IMR-90 (cell line): ENCODE data around the gene RPTOR. TPM values are rescaled to one million over a fixed set of nuclear protein-coding genes. Genes with fewer than 3 reads are reported as not detected.

Experiments
- ATAC-seq: fragments of 200-7000 bp; cut with Tn5 transposase; 2 replicates; pipeline ENCODE4 v1.9.1; 2020; ENCODE audit warnings: low read depth, mild to moderate bottlenecking, moderate library complexity
- BruUV-seq: library from RNA; stranded (reverse); fragments of 400-500 nt; replicated peaks from 2 replicates; lab custom pipeline; 2021; lab: Mats Ljungman, UMichigan
- CTCF ChIA-PET: fragments of 300-600 bp; formaldehyde crosslinking; extraction: SDS; loops from one replicate; lab custom pipeline; 2021; ENCODE audit warnings: antibody characterized with exemption; lab: Yijun Ruan, JAX
- POLR2A ChIA-PET: fragments of 300-600 bp; sonication (Branson Sonifier 250); formaldehyde crosslinking; loops from one replicate; lab custom pipeline; 2022; ENCODE audit warnings: antibody characterized with exemption; ENCODE audit not compliant: unreplicated experiment; lab: Charles Lee
- DNase-seq: peaks from one replicate; pipeline ENCODE4 v3.0.0; 2013
- H2AFZ ChIP-seq: replicated peaks from 2 replicates; pipeline ENCODE3; 2013; ENCODE audit warnings: low read length, mild to moderate bottlenecking; ENCODE audit not compliant: poor library complexity
- H2AK5ac ChIP-seq: 2 replicates; pipeline ENCODE4 v1.6.1; 2013; ENCODE audit warnings: low read depth, low read length, inconsistent platforms
- H2AK9ac ChIP-seq: replicated peaks from 2 replicates; pipeline ENCODE3; 2013; ENCODE audit warnings: mild to moderate bottlenecking, low read depth, low read length, moderate library complexity; ENCODE audit not compliant: poor library complexity
- H2BK120ac ChIP-seq: 2 replicates; pipeline ENCODE4 v1.6.1; 2013; ENCODE audit warnings: low read depth, low read length, inconsistent platforms
- H2BK15ac ChIP-seq: 3 replicates; pipeline ENCODE4 v1.6.1; 2013; ENCODE audit warnings: low read depth, low read length, inconsistent platforms
- H2BK20ac ChIP-seq: 2 replicates; pipeline ENCODE4 v1.6.1; 2013; ENCODE audit warnings: low read depth, mild to moderate bottlenecking, inconsistent platforms, low read length, moderate library complexity
- H2BK5ac ChIP-seq: 2 replicates; pipeline ENCODE4 v1.6.1; 2013; ENCODE audit warnings: mild to moderate bottlenecking, low read depth, low read length, inconsistent platforms; ENCODE audit not compliant: poor library complexity, severe bottlenecking
- H3K14ac ChIP-seq: replicated peaks from 2 replicates; pipeline ENCODE4 v1.6.1; 2013; ENCODE audit warnings: low read depth, low read length, inconsistent platforms
- H3K18ac ChIP-seq: 2 replicates; pipeline ENCODE4 v1.6.1; 2013; ENCODE audit warnings: low read depth, low read length, control low read depth
- H3K23ac ChIP-seq: 2 replicates; pipeline ENCODE4 v1.6.1; 2013; ENCODE audit warnings: low read depth, low read length, inconsistent platforms
- H3K27ac ChIP-seq: 2 replicates; pipeline ENCODE4 v1.5.1; 2013; ENCODE audit warnings: mild to moderate bottlenecking, control low read depth, low read length; ENCODE audit not compliant: insufficient read depth
- H3K27me3 ChIP-seq: 2 replicates; pipeline ENCODE4 v1.6.1; 2013; ENCODE audit warnings: low read length; ENCODE audit not compliant: control insufficient read depth, insufficient read depth
- H3K36me3 ChIP-seq: 2 replicates; pipeline ENCODE4 v1.6.1; 2013; ENCODE audit warnings: low read length, mixed read lengths; ENCODE audit not compliant: control insufficient read depth, insufficient read depth
- H3K4ac ChIP-seq: 2 replicates; pipeline ENCODE4 v1.6.1; 2013; ENCODE audit warnings: low read depth, low read length, inconsistent platforms
- H3K4me1 ChIP-seq: 2 replicates; pipeline ENCODE4 v1.6.1; 2013; ENCODE audit warnings: low read length, mixed read lengths; ENCODE audit not compliant: control insufficient read depth, insufficient read depth
- H3K4me2 ChIP-seq: 2 replicates; pipeline ENCODE4 v1.6.1; 2013; ENCODE audit warnings: low read depth, mild to moderate bottlenecking, control low read depth, low read length, moderate library complexity
- H3K4me3 ChIP-seq: 2 replicates; pipeline ENCODE4 v1.5.1; 2013; ENCODE audit warnings: low read depth, mild to moderate bottlenecking, control low read depth, low read length, moderate library complexity; ENCODE audit not compliant: insufficient read depth
- H3K56ac ChIP-seq: 2 replicates; pipeline ENCODE4 v1.6.1; 2013; ENCODE audit warnings: low read length, inconsistent platforms; ENCODE audit not compliant: insufficient read depth; ENCODE audit errors: extremely low read depth
- H3K79me1 ChIP-seq, 2 experiments: 2 replicates each; pipeline ENCODE4 v1.6.1; 2013; ENCODE audit warnings: low read length in 2 of 2, inconsistent platforms in 1 of 2, low read depth in 1 of 2
- H3K9ac ChIP-seq: 2 replicates; pipeline ENCODE4 v1.6.1; 2013; ENCODE audit warnings: low read depth, low read length, control low read depth
- H3K9me1 ChIP-seq: 2 replicates; pipeline ENCODE4 v1.6.1; 2013; ENCODE audit warnings: low read length, inconsistent platforms; ENCODE audit not compliant: insufficient read depth
- H3K9me3 ChIP-seq: 2 replicates; pipeline ENCODE4 v1.6.1; 2013; ENCODE audit warnings: low read length; ENCODE audit not compliant: control insufficient read depth, insufficient read depth
- H4K20me1 ChIP-seq: 2 replicates; pipeline ENCODE4 v1.6.1; 2013; ENCODE audit warnings: low read length, inconsistent platforms; ENCODE audit not compliant: insufficient read depth
- H4K5ac ChIP-seq: 2 replicates; pipeline ENCODE4 v1.6.1; 2013; ENCODE audit warnings: mild to moderate bottlenecking, low read depth, low read length, control low read depth
- H4K8ac ChIP-seq, 2 experiments: 2 replicates each; pipeline ENCODE4 v1.6.1; 2013; ENCODE audit warnings: low read depth in 2 of 2, low read length in 2 of 2, control low read depth in 1 of 2, inconsistent platforms in 1 of 2
- H4K91ac ChIP-seq: 2 replicates; pipeline ENCODE4 v1.6.1; 2013; ENCODE audit warnings: low read depth, low read length, inconsistent platforms; ENCODE audit not compliant: insufficient read depth
- BHLHE40 ChIP-seq: fragments of 150-350 bp; IDR thresholded peaks from 2 replicates; pipeline ENCODE4 v1.6.1; 2016; ENCODE audit warnings: mild to moderate bottlenecking, low read depth, low read length
- CEBPB ChIP-seq: IDR thresholded peaks from 2 replicates; pipeline ENCODE4 v1.6.1; 2012; ENCODE audit warnings: low read depth, low read length, improper control_type of control experiment
- CHD1 ChIP-seq: IDR thresholded peaks from 2 replicates; pipeline ENCODE4 v1.6.1; 2012; ENCODE audit warnings: low read depth, low read length, improper control_type of control experiment
- CTCF ChIP-seq: conservative IDR thresholded peaks from 2 replicates; pipeline ENCODE4 v1.5.1; 2012; ENCODE audit warnings: mild to moderate bottlenecking, low read depth, low read length, improper control_type of control experiment
- ELK1 ChIP-seq: fragments of 150-350 bp; IDR thresholded peaks from 2 replicates; pipeline ENCODE4 v1.6.1; 2016; ENCODE audit warnings: low read depth, mild to moderate bottlenecking, low read length, moderate library complexity, borderline replicate concordance
- FOS ChIP-seq: fragments of 150-350 bp; IDR thresholded peaks from 2 replicates; pipeline ENCODE4 v1.6.1; 2016; ENCODE audit warnings: low read depth, low read length
- MAFK ChIP-seq: IDR thresholded peaks from 2 replicates; pipeline ENCODE4 v1.6.1; 2012; ENCODE audit warnings: low read depth, low read length, improper control_type of control experiment
- MAZ ChIP-seq: IDR thresholded peaks from 2 replicates; pipeline ENCODE4 v1.6.1; 2012; ENCODE audit warnings: low read depth, mild to moderate bottlenecking, low read length, improper control_type of control experiment, moderate library complexity, borderline replicate concordance
- MXI1 ChIP-seq: IDR thresholded peaks from 2 replicates; pipeline ENCODE4 v1.6.1; 2012; ENCODE audit warnings: low read depth, mild to moderate bottlenecking, low read length, moderate library complexity, borderline replicate concordance
- NFE2L2 ChIP-seq: fragments of 150-350 bp; IDR thresholded peaks from 2 replicates; pipeline ENCODE4 v1.6.1; 2016; ENCODE audit warnings: low read depth, mild to moderate bottlenecking, low read length
- POLR2A ChIP-seq: IDR thresholded peaks from 2 replicates; pipeline ENCODE4 v1.6.1; 2012; ENCODE audit warnings: mild to moderate bottlenecking, low read depth, low read length
- RAD21 ChIP-seq: IDR thresholded peaks from 2 replicates; pipeline ENCODE4 v1.6.1; 2012; ENCODE audit warnings: low read length, improper control_type of control experiment
- RCOR1 ChIP-seq: IDR thresholded peaks from 2 replicates; pipeline ENCODE4 v1.6.1; 2012; ENCODE audit warnings: mild to moderate bottlenecking, low read length, improper control_type of control experiment; ENCODE audit not compliant: insufficient replicate concordance
- RFX5 ChIP-seq: IDR thresholded peaks from 2 replicates; pipeline ENCODE4 v1.8.0; 2012; ENCODE audit warnings: low read depth, mild to moderate bottlenecking, low read length, moderate library complexity
- SMC3 ChIP-seq: fragments of 150-350 bp; IDR thresholded peaks from 2 replicates; pipeline ENCODE4 v1.6.1; 2016; ENCODE audit warnings: low read depth, mild to moderate bottlenecking, antibody characterized with exemption, low read length, moderate library complexity
- WGBS, 2 experiments: methylation state at CpG; one replicate each; pipeline versions ENCODE4 v1.1.5 to v1.1.7; 2013; ENCODE audit warnings: missing lambda C conversion rate in 2 of 2; ENCODE audit not compliant: insufficient read length in 1 of 2; ENCODE audit errors: extremely low coverage in 2 of 2; 5-methylcytosine and 5-hydroxymethylcytosine counted together
- dilution Hi-C: fragments of 300-500 bp; cut with HindIII; formaldehyde crosslinking; loops from one replicate; pipeline ENCODE4 v1.14.3; 2018; ENCODE audit warnings: low sequenced_read_pairs; ENCODE audit not compliant: unreplicated experiment
- in situ Hi-C: fragments of 300-500 bp; cut with MboI; formaldehyde crosslinking; loops from 3 replicates; pipeline ENCODE4 v1.14.3; 2019; ENCODE audit warnings: low sequenced_read_pairs, inconsistent platforms, mixed read lengths
- intact Hi-C: fragments of 100-400 bp; cut with micrococcal nuclease; formaldehyde crosslinking; loops from 2 replicates; pipeline ENCODE4 v1.10.0; 2022
- polyA plus RNA-seq, 3 experiments: library from polyadenylated mRNA; depleted of rRNA; stranded (reverse); fragments of >200 nt; gene quantifications; 2 replicates each; pipeline ENCODE4 v1.2.3, GENCODE V29; 2012; ENCODE audit warnings: low replicate concordance in 1 of 3
- total RNA-seq: library from RNA; depleted of rRNA; stranded (reverse); fragments of >200 nt; gene quantifications from 2 replicates; pipeline ENCODE4 v1.2.3, GENCODE V29; 2012
- TF ChIP-seq, protein P1 (sequence below): fragments of 150-350 bp; IDR thresholded peaks from 2 replicates; pipeline ENCODE4 v1.6.1; 2017; ENCODE audit warnings: mild to moderate bottlenecking, antibody characterized with exemption, low read length, low read depth

RPTOR gene
- total and polyA plus RNA-seq, 2 of the 4 experiments (the other 2 are of a cell fraction): 10.8 to 14.7 TPM

- Histone ChIP-seq H3K79me1 (peaks cover 30 to 58% of the 10 kb centered on the region in 2 experiments), H3K56ac (no peak overlapping the region), H3K4me1 (peaks cover 5% of the 10 kb centered on the region; the same call in 1 of the 2 replicates), H4K91ac (no peak overlapping the region), H3K36me3 (no peaks in the 10 kb centered on the region), H3K9me3 (no peaks in the 10 kb centered on the region), H2BK15ac (no peak overlapping the region), H3K27ac (no peak overlapping the region), H2AK9ac (no peak overlapping the region), H3K4me2 (no peak overlapping the region), H2BK120ac (no peak overlapping the region), H4K5ac (no peak overlapping the region), H3K4ac (no peak overlapping the region), H2AFZ (no peak overlapping the region), H3K27me3 (no peaks in the 10 kb centered on the region), H4K8ac (no peak overlapping the region), H3K14ac (no peak overlapping the region), H2BK20ac (no peak overlapping the region), H3K9ac (no peak overlapping the region), H4K20me1 (peaks cover 9% of the 10 kb centered on the region), H3K9me1 (peaks cover 17% of the 10 kb centered on the region), H3K18ac (no peak overlapping the region), H3K23ac (no peak overlapping the region), H2BK5ac (no peak overlapping the region), H3K4me3 (no peak overlapping the region), H2AK5ac (no peak overlapping the region)
- dilution Hi-C loops (no loop called here), in situ Hi-C loops (loop anchor here (5.0 kb wide), 1 partner anchor 142 kb away; no protein-coding TSS in a partner anchor), intact Hi-C loops (no loop called here)
- ATAC-seq (no peak), DNase-seq (no peak)
- no TSS peak for BruUV-seq
- ChIA-PET POLR2A (no interaction called here), CTCF (interaction anchor here (0.6 kb wide), 1 partner anchor 357 kb away, joined by 3 read pairs; no protein-coding TSS in a partner anchor)
- TF ChIP-seq MAFK: no peak
- TF ChIP-seq CTCF: no peak
- TF ChIP-seq NFE2L2: no peak
- no peak for TF ChIP-seq RAD21
- TF ChIP-seq POLR2A: no peak
- TF ChIP-seq RCOR1: no peak
- no peak for TF ChIP-seq ELK1
- no peak for TF ChIP-seq SMC3
- TF ChIP-seq CHD1: no peak
- TF ChIP-seq, protein P1, sequence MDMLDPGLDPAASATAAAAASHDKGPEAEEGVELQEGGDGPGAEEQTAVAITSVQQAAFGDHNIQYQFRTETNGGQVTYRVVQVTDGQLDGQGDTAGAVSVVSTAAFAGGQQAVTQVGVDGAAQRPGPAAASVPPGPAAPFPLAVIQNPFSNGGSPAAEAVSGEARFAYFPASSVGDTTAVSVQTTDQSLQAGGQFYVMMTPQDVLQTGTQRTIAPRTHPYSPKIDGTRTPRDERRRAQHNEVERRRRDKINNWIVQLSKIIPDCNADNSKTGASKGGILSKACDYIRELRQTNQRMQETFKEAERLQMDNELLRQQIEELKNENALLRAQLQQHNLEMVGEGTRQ: no peak
- no peak for TF ChIP-seq FOS
- TF ChIP-seq MAZ: no peak
- no peak for TF ChIP-seq BHLHE40
- TF ChIP-seq MXI1: no peak
- TF ChIP-seq RFX5: no peak
- TF ChIP-seq CEBPB: no peak
- no CpG with 5 or more reads among the region's 4 CpGs for WGBS, 2 experiments
Observed at GRCh38 chr17:80574496-80574895, 29.9 kb downstream of the RPTOR start.
